HEK293 (cell line): ENCODE data around the gene CFAP47.

Experiments used
- CTCF ChIA-PET: fragments of 350-600 bp; formaldehyde crosslinking; extraction: SDS; loops from one replicate; lab custom pipeline; 2021; ENCODE audit warnings: antibody characterized with exemption; lab: Yijun Ruan, JAX
- POLR2A ChIA-PET: fragments of 300-600 bp; formaldehyde crosslinking; extraction: SDS; loops from one replicate; lab custom pipeline; 2020; ENCODE audit warnings: antibody characterized with exemption, inconsistent platforms; lab: Yijun Ruan, JAX
- H3K27ac ChIP-seq: fragments of 200-500 bp; sonication (Bioruptor generic); 2 replicates; pipeline ENCODE4 v1.5.1; 2014; ENCODE audit warnings: low read depth, low read length, control low read depth, inconsistent platforms; ENCODE audit errors: extremely low read depth
- H3K36me3 ChIP-seq, 2 experiments: fragments of 200-500 bp in 1 of 2; sonication (Bioruptor generic) in 1 of 2; 1 replicate in 1 of 2; 2 replicates in 1 of 2; pipeline ENCODE4 v1.5.1; 2014 to 2017; ENCODE audit warnings: inconsistent platforms in 2 of 2, low read length in 2 of 2; ENCODE audit not compliant: control insufficient read depth in 2 of 2, insufficient read depth in 1 of 2
- H3K4me1 ChIP-seq: fragments of 200-500 bp; sonication (Bioruptor generic); 2 replicates; pipeline ENCODE4 v1.5.1; 2014; ENCODE audit warnings: mild to moderate bottlenecking, low read length, inconsistent platforms; ENCODE audit not compliant: control insufficient read depth, insufficient read depth
- H3K4me3 ChIP-seq: 2 replicates; pipeline ENCODE4 v1.5.1; 2011; ENCODE audit warnings: low read depth, mild to moderate bottlenecking, control low read depth, low read length, moderate library complexity
- H3K9me3 ChIP-seq: fragments of 200-500 bp; sonication (Bioruptor generic); 2 replicates; pipeline ENCODE4 v1.5.1; 2014; ENCODE audit warnings: low read depth, low read length, inconsistent platforms; ENCODE audit not compliant: control insufficient read depth, insufficient read depth
- KLF7 ChIP-seq: fragments of 450-650 bp; formaldehyde crosslinking; IDR thresholded peaks from 2 replicates; pipeline ENCODE4 v1.5.1; 2016; ENCODE audit warnings: missing biosample characterization, missing genetic modification characterization, borderline replicate concordance
- PRDM10 ChIP-seq: fragments of 450-650 bp; formaldehyde crosslinking; IDR thresholded peaks from 2 replicates; pipeline ENCODE4 v1.5.1; 2016; ENCODE audit warnings: missing biosample characterization, missing genetic modification characterization
- SP3 ChIP-seq: fragments of 450-650 bp; formaldehyde crosslinking; IDR thresholded peaks from 2 replicates; pipeline ENCODE4 v1.5.1; 2016; ENCODE audit warnings: missing biosample characterization, missing genetic modification characterization
- ZBTB10 ChIP-seq: fragments of 450-650 bp; formaldehyde crosslinking; IDR thresholded peaks from 2 replicates; pipeline ENCODE4 v1.5.1; 2016; ENCODE audit warnings: missing biosample characterization, missing genetic modification characterization
- ZBTB21 ChIP-seq: fragments of 450-650 bp; formaldehyde crosslinking; IDR thresholded peaks from 2 replicates; pipeline ENCODE4 v1.5.1; 2017; ENCODE audit warnings: missing biosample characterization, missing genetic modification characterization
- ZFP41 ChIP-seq: fragments of 450-650 bp; formaldehyde crosslinking; IDR thresholded peaks from 2 replicates; pipeline ENCODE4 v1.5.1; 2016; ENCODE audit warnings: missing biosample characterization, missing genetic modification characterization, borderline replicate concordance
- ZFP69B ChIP-seq: fragments of 450-650 bp; formaldehyde crosslinking; IDR thresholded peaks from 2 replicates; pipeline ENCODE4 v1.5.1; 2016; ENCODE audit warnings: missing biosample characterization, missing genetic modification characterization
- ZNF223 ChIP-seq: fragments of 450-650 bp; formaldehyde crosslinking; IDR thresholded peaks from 2 replicates; pipeline ENCODE4 v1.5.1; 2016; ENCODE audit warnings: missing biosample characterization, missing genetic modification characterization
- ZNF280D ChIP-seq: fragments of 450-650 bp; formaldehyde crosslinking; IDR thresholded peaks from 2 replicates; pipeline ENCODE4 v1.5.1; 2016; ENCODE audit warnings: missing biosample characterization, missing genetic modification characterization
- ZNF311 ChIP-seq: fragments of 450-650 bp; formaldehyde crosslinking; IDR thresholded peaks from 2 replicates; pipeline ENCODE4 v1.5.1; 2017; ENCODE audit warnings: missing biosample characterization, missing genetic modification characterization, borderline replicate concordance
- ZNF341 ChIP-seq: fragments of 450-650 bp; formaldehyde crosslinking; IDR thresholded peaks from 2 replicates; pipeline ENCODE4; 2016; ENCODE audit warnings: low read depth, missing biosample characterization, missing genetic modification characterization
- ZNF391 ChIP-seq: fragments of 450-650 bp; formaldehyde crosslinking; IDR thresholded peaks from 2 replicates; pipeline ENCODE4 v1.5.1; 2016; ENCODE audit warnings: low read depth, missing biosample characterization, missing genetic modification characterization, borderline replicate concordance
- ZNF48 ChIP-seq: fragments of 450-650 bp; formaldehyde crosslinking; IDR thresholded peaks from 2 replicates; pipeline ENCODE4 v1.5.1; 2016; ENCODE audit warnings: missing biosample characterization, missing genetic modification characterization
- ZNF600 ChIP-seq: fragments of 450-650 bp; formaldehyde crosslinking; IDR thresholded peaks from 2 replicates; pipeline ENCODE4 v1.5.1; 2016; ENCODE audit warnings: missing biosample characterization, missing genetic modification characterization
- ZNF610 ChIP-seq: fragments of 450-650 bp; formaldehyde crosslinking; IDR thresholded peaks from 2 replicates; pipeline ENCODE4 v1.5.1; 2016; ENCODE audit warnings: missing biosample characterization, missing genetic modification characterization, borderline replicate concordance
- ZNF621 ChIP-seq: fragments of 450-650 bp; formaldehyde crosslinking; IDR thresholded peaks from 2 replicates; pipeline ENCODE4 v1.5.1; 2017; ENCODE audit warnings: missing biosample characterization, missing genetic modification characterization
- ZNF623 ChIP-seq: fragments of 450-650 bp; formaldehyde crosslinking; IDR thresholded peaks from 2 replicates; pipeline ENCODE4 v1.5.1; 2016; ENCODE audit warnings: missing biosample characterization, missing genetic modification characterization
- ZNF658 ChIP-seq: fragments of 450-650 bp; formaldehyde crosslinking; IDR thresholded peaks from 2 replicates; pipeline ENCODE4; 2016; ENCODE audit warnings: missing biosample characterization, missing genetic modification characterization
- ZNF837 ChIP-seq: fragments of 450-650 bp; formaldehyde crosslinking; IDR thresholded peaks from 2 replicates; pipeline ENCODE4 v1.5.1; 2016; ENCODE audit warnings: missing biosample characterization, missing genetic modification characterization
- ZSCAN5A ChIP-seq: fragments of 450-650 bp; formaldehyde crosslinking; IDR thresholded peaks from 2 replicates; pipeline ENCODE4 v1.5.1; 2016; ENCODE audit warnings: missing biosample characterization, missing genetic modification characterization

CFAP47 gene

GRCh38 chrX:35919536-35920309 lies at the start of gene CFAP47:
Gene CFAP47, plus strand, starts transcription at chrX:35919734. Its CDS starts 66 bp downstream, at chrX:35919800.
- TF ChIP-seq ZNF341 (tag by site-specific recombination) (no peak), ZNF48 (tag by site-specific recombination) (no peak), ZNF623 (no peak), ZNF621 (tag by site-specific recombination) (no peak)
- no peaks in the 10 kb centered on the region for H3K9me3 ChIP-seq
- no peaks in the 10 kb centered on the region for H3K4me1 ChIP-seq
- POLR2A ChIA-PET, result no interaction called here
- CTCF ChIA-PET, result no interaction called here
- H3K36me3 ChIP-seq, result no peaks in the 10 kb centered on the region
- H3K4me3 ChIP-seq, result 0 out of 2 replicates have a peak within 1 kb of the TSS, but pooled peaks have one; percentile 5
- H3K27ac ChIP-seq, result no peak within 1 kb of the TSS

- Histone ChIP-seq H3K9me3 (no peaks in the 10 kb centered on the region), H3K27ac (no peak overlapping the region), H3K4me3 (no peak overlapping the region), H3K4me1 (no peaks in the 10 kb centered on the region), H3K36me3 (no peaks in the 10 kb centered on the region)
- TF ChIP-seq ZNF658 (tag by site-specific recombination) (no peak), ZSCAN5A (tag by site-specific recombination) (no peak), ZNF311 (tag by site-specific recombination) (no peak), ZBTB21 (tag by site-specific recombination) (no peak), KLF7 (tag by site-specific recombination) (no peak), ZNF600 (tag by site-specific recombination) (no peak), ZFP41 (tag by site-specific recombination) (no peak), ZBTB10 (tag by site-specific recombination) (no peak), PRDM10 (no peak), ZFP69B (tag by site-specific recombination) (no peak), ZNF391 (tag by site-specific recombination) (no peak), ZNF837 (tag by site-specific recombination) (no peak), ZNF280D (no peak), ZNF610 (tag by site-specific recombination) (no peak), SP3 (tag by site-specific recombination) (no peak), ZNF223 (tag by site-specific recombination) (no peak)
- POLR2A ChIA-PET, result no interaction called here
- CTCF ChIA-PET, result interaction anchor here (1.1 kb wide), 1 partner anchor 11 kb away, joined by 4 read pairs; no protein-coding TSS in a partner anchor
Observed at GRCh38 chrX:35880601-35881000, 38.9 kb upstream of the CFAP47 start.
